HG02642 (cell line): ENCODE results near the gene KAZN.

Experiments
- ATAC-seq: cut with Tn5 transposase; IDR thresholded peaks from one replicate; pipeline ENCODE4 v1.9.1; 2021; ENCODE audit warnings: mild to moderate bottlenecking; ENCODE audit not compliant: unreplicated experiment, poor library complexity

Gene KAZN

GRCh38 chr1:15106608-15107007 is 508.1 kb downstream of the KAZN start:
- ATAC-seq, result no peak

- no peak for ATAC-seq
Observed at GRCh38 chr1:15107058-15107687, 508.7 kb downstream of the KAZN start.

- no peak for ATAC-seq
Observed at GRCh38 chr1:15107911-15108310, 509.4 kb downstream of the KAZN start.

GRCh38 chr1:15110128-15110866 is 511.8 kb downstream of the KAZN start:
- no peak for ATAC-seq

- no peak for ATAC-seq
Observed at GRCh38 chr1:15110867-15111230, 512.4 kb downstream of the KAZN start.

- ATAC-seq, result no peak
Observed at GRCh38 chr1:15113146-15113545, 514.7 kb downstream of the KAZN start.

GRCh38 chr1:15114884-15115283 is 516.4 kb downstream of the KAZN start:
- ATAC-seq, result no peak

GRCh38 chr1:15115542-15116330 is 517.3 kb downstream of the KAZN start:
- ATAC-seq, result no peak

- no peak for ATAC-seq
Observed at GRCh38 chr1:15116966-15117365, 518.5 kb downstream of the KAZN start.

- ATAC-seq, result no peak
Observed at GRCh38 chr1:15117671-15118325, 519.3 kb downstream of the KAZN start.

GRCh38 chr1:15118579-15118978 is 520.1 kb downstream of the KAZN start:
- no peak for ATAC-seq

- ATAC-seq, result no peak
Observed at GRCh38 chr1:15120251-15120945, 521.9 kb downstream of the KAZN start.

- ATAC-seq, result no peak
Observed at GRCh38 chr1:15122331-15122730, 523.8 kb downstream of the KAZN start.

- no peak for ATAC-seq
Observed at GRCh38 chr1:15123270-15123669, 524.8 kb downstream of the KAZN start.

- no peak for ATAC-seq
Observed at GRCh38 chr1:15123925-15124324, 525.4 kb downstream of the KAZN start.

- no peak for ATAC-seq
Observed at GRCh38 chr1:15124362-15125100, 526.0 kb downstream of the KAZN start.

GRCh38 chr1:15125101-15125745 is 526.7 kb downstream of the KAZN start:
- no peak for ATAC-seq

GRCh38 chr1:15128077-15128476 is 529.6 kb downstream of the KAZN start:
- ATAC-seq, result no peak
